SK-N-SH (cell line): ENCODE results near the gene SNX20. TPM values are rescaled to one million over a fixed set of nuclear protein-coding genes. Genes with fewer than 3 reads are reported as not detected.

Experiments used
- CTCF ChIA-PET: fragments of 300-600, 350-600 bp; formaldehyde crosslinking; extraction: SDS; loops from one replicate; lab custom pipeline; 2021; lab: Yijun Ruan, JAX
- POLR2A ChIA-PET: fragments of 350-600 bp; sonication (Branson Sonifier 250); formaldehyde crosslinking; extraction: SDS; loops from one replicate; lab custom pipeline; 2020; ENCODE audit warnings: antibody characterized with exemption, inconsistent platforms; lab: Yijun Ruan, JAX
- DNase-seq: peaks from one replicate; pipeline ENCODE4 v3.0.0; 2012
- H2AFZ ChIP-seq: fragments of 200-600 bp; sonication (generic); 2 replicates; pipeline ENCODE4 v1.8.1; 2016; ENCODE audit warnings: antibody characterized with exemption, mild to moderate bottlenecking, low read depth
- H3F3A ChIP-seq: fragments of 200-600 bp; sonication (generic); replicated peaks from 2 replicates; pipeline ENCODE3; 2016; ENCODE audit warnings: antibody characterized with exemption, mild to moderate bottlenecking; ENCODE audit not compliant: insufficient read depth
- H3K27ac ChIP-seq, 2 experiments: fragments of 200-500 bp in 1 of 2; fragments of 200-600 bp in 1 of 2; sonication (Bioruptor generic) in 1 of 2; sonication (generic), shearing (Covaris generic) in 1 of 2; 2 replicates each; pipeline versions ENCODE4 v1.5.1 to v1.6.1; 2014 to 2016; ENCODE audit warnings: low read depth in 2 of 2, inconsistent platforms in 1 of 2, low read length in 1 of 2, mild to moderate bottlenecking in 1 of 2, mixed read lengths in 1 of 2
- H3K27me3 ChIP-seq: fragments of 200-600 bp; sonication (generic), shearing (Covaris generic); 2 replicates; pipeline ENCODE4 v1.6.1; 2016; ENCODE audit warnings: mixed run types; ENCODE audit not compliant: insufficient read depth
- H3K36me3 ChIP-seq, 2 experiments: fragments of 200-500 bp in 1 of 2; fragments of 200-600 bp in 1 of 2; sonication (Bioruptor generic) in 1 of 2; sonication (generic) in 1 of 2; replicated peaks in 1 of 2; 2 replicates each; pipeline versions ENCODE3 to v1.5.1; 2014 to 2016; ENCODE audit warnings: low read length in 1 of 2, mild to moderate bottlenecking in 1 of 2; ENCODE audit not compliant: insufficient read depth in 2 of 2, control insufficient read depth in 1 of 2
- H3K4me1 ChIP-seq, 2 experiments: fragments of 200-500 bp in 1 of 2; fragments of 200-600 bp in 1 of 2; sonication (Bioruptor generic) in 1 of 2; sonication (generic), shearing (Covaris generic) in 1 of 2; 2 replicates each; pipeline versions ENCODE4 v1.5.1 to v1.6.1; 2014 to 2016; ENCODE audit warnings: low read depth in 1 of 2, low read length in 1 of 2, mixed run types in 1 of 2; ENCODE audit not compliant: insufficient read depth in 2 of 2, control insufficient read depth in 1 of 2
- H3K4me2 ChIP-seq: fragments of 200-600 bp; sonication (generic), shearing (Covaris generic); 2 replicates; pipeline ENCODE4 v1.6.1; 2017; ENCODE audit warnings: mixed run types
- H3K4me3 ChIP-seq, 2 experiments: fragments of 200-500 bp in 1 of 2; fragments of 200-600 bp in 1 of 2; sonication (Bioruptor generic) in 1 of 2; sonication (generic), shearing (Covaris generic) in 1 of 2; 2 replicates each; pipeline versions ENCODE4 v1.5.1 to v1.8.1; 2014 to 2016; ENCODE audit warnings: low read depth in 2 of 2, inconsistent platforms in 1 of 2, low read length in 1 of 2, mild to moderate bottlenecking in 1 of 2, mixed read lengths in 1 of 2, moderate library complexity in 1 of 2
- H3K79me2 ChIP-seq: fragments of 200-600 bp; sonication (generic); 2 replicates; pipeline ENCODE4 v1.8.1; 2017; ENCODE audit warnings: mild to moderate bottlenecking; ENCODE audit not compliant: insufficient read depth
- H3K9ac ChIP-seq: fragments of 200-600 bp; sonication (generic); 2 replicates; pipeline ENCODE4 v1.6.1; 2017; ENCODE audit warnings: mixed run types
- H3K9me2 ChIP-seq: fragments of 200-600 bp; sonication (generic); 2 replicates; pipeline ENCODE4 v1.6.1; 2017; ENCODE audit warnings: mixed run types
- H3K9me3 ChIP-seq: fragments of 200-600 bp; sonication (generic); 2 replicates; pipeline ENCODE4 v1.6.1; 2017; ENCODE audit warnings: mixed run types, mild to moderate bottlenecking, moderate library complexity
- H4K20me1 ChIP-seq: fragments of 200-600 bp; sonication (generic); 2 replicates; pipeline ENCODE4 v1.6.1; 2017; ENCODE audit warnings: mild to moderate bottlenecking, mixed run types; ENCODE audit not compliant: insufficient read depth
- CHD2 ChIP-seq: fragments of 150-350 bp; IDR thresholded peaks from 2 replicates; pipeline ENCODE4 v1.6.1; 2018; ENCODE audit warnings: low read length; ENCODE audit not compliant: partially characterized antibody
- CTCF ChIP-seq: fragments of 200-600 bp; sonication (generic); IDR thresholded peaks from 2 replicates; pipeline ENCODE4 v1.6.1; 2017; ENCODE audit warnings: antibody characterized with exemption, mild to moderate bottlenecking, moderate library complexity
- ELF1 ChIP-seq: IDR thresholded peaks from 2 replicates; pipeline ENCODE4 v1.4.0; 2012
- EZH2phosphoT487 ChIP-seq: fragments of 200-600 bp; sonication (generic); IDR thresholded peaks from 2 replicates; pipeline ENCODE4 v1.6.1; 2017; ENCODE audit warnings: low read depth, mixed run types, mild to moderate bottlenecking, antibody characterized with exemption, moderate library complexity, borderline replicate concordance
- FOXJ3 ChIP-seq: sonication (generic); formaldehyde crosslinking; IDR thresholded peaks from 2 replicates; pipeline ENCODE4 v1.5.1; 2020; ENCODE audit warnings: mild to moderate bottlenecking, missing genetic modification reagents
- IRF3 ChIP-seq: fragments of 150-350 bp; IDR thresholded peaks from 2 replicates; pipeline ENCODE4 v1.6.1; 2016; ENCODE audit warnings: mild to moderate bottlenecking, low read depth, low read length
- JUND ChIP-seq: IDR thresholded peaks from 2 replicates; pipeline ENCODE4 v1.4.0; 2012
- MEF2A ChIP-seq: IDR thresholded peaks from 2 replicates; pipeline ENCODE4 v1.4.0; 2012; ENCODE audit warnings: low read depth, borderline replicate concordance
- POLR2AphosphoS5 ChIP-seq: IDR thresholded peaks from 2 replicates; pipeline ENCODE4 v1.6.1; 2012; ENCODE audit warnings: low read depth, low read length
- RAD21 ChIP-seq: IDR thresholded peaks from 2 replicates; pipeline ENCODE4 v1.6.1; 2012; ENCODE audit warnings: mild to moderate bottlenecking, low read length
- RCOR1 ChIP-seq: fragments of 150-350 bp; IDR thresholded peaks from 2 replicates; pipeline ENCODE4 v1.6.1; 2017; ENCODE audit warnings: antibody characterized with exemption, low read length
- RXRA ChIP-seq: IDR thresholded peaks from 2 replicates; pipeline ENCODE4 v1.4.0; 2012; ENCODE audit warnings: low read depth, mild to moderate bottlenecking, borderline replicate concordance
- TAF1 ChIP-seq: IDR thresholded peaks from 2 replicates; pipeline ENCODE4 v1.6.1; 2012; ENCODE audit warnings: low read depth, mild to moderate bottlenecking, low read length, moderate library complexity, borderline replicate concordance
- TCF12 ChIP-seq: IDR thresholded peaks from 2 replicates; pipeline ENCODE4 v1.4.0; 2012
- YY1 ChIP-seq: IDR thresholded peaks from 2 replicates; pipeline ENCODE4 v1.4.0; 2012; ENCODE audit warnings: low read depth, mild to moderate bottlenecking
- WGBS: methylation state at CpG from one replicate; pipeline ENCODE4 v1.1.6; 2017; ENCODE audit warnings: low lambda C conversion rate; 5-methylcytosine and 5-hydroxymethylcytosine counted together
- polyA plus RNA-seq, 3 experiments: library from polyadenylated mRNA; depleted of rRNA; stranded (reverse); fragments of >200 nt; gene quantifications; 2 replicates each; pipeline ENCODE4 v1.2.3, GENCODE V29; 2012
- TF ChIP-seq, protein P1 (sequence below): IDR thresholded peaks from 2 replicates; pipeline ENCODE4 v1.6.1; 2012; ENCODE audit warnings: mild to moderate bottlenecking, low read depth, low read length, moderate library complexity

The SNX20 gene
- polyA plus RNA-seq, 1 of the 3 experiments (the other 2 are of a cell fraction): not detected

- Histone ChIP-seq H3K9me3 (no peaks in the 10 kb centered on the region), H3K36me3 (no peaks in the 10 kb centered on the region), H3K4me2 (no peak overlapping the region), H3K27me3 (no peaks in the 10 kb centered on the region), H3K27ac (no peak overlapping the region), H3K4me3 (no peak overlapping the region), H2AFZ (no peak overlapping the region), H3K4me1 (peaks cover 0 to 3% of the 10 kb centered on the region in 2 experiments; a peak in 1 of 4 replicates), H3K79me2 (no peaks in the 10 kb centered on the region), H3K9ac (no peak overlapping the region), H3K9me2 (no peaks in the 10 kb centered on the region), H3F3A (no peaks in the 10 kb centered on the region), H4K20me1 (no peaks in the 10 kb centered on the region)
- POLR2A ChIA-PET: no interaction called here
- TF ChIP-seq YY1 (no peak), TAF1 (no peak), MEF2A (no peak), RCOR1 (no peak), ELF1 (no peak), JUND (no peak)
- CTCF ChIA-PET: interaction anchor here (1.1 kb wide), 1 partner anchor 57 kb away, joined by 3 read pairs; no protein-coding TSS in a partner anchor
- DNase-seq: no peak
- WGBS: 52% methylated on average over 2 of the region's 2 CpGs
Observed at GRCh38 chr16:50722960-50723359, 41.8 kb upstream of the SNX20 start.

- H3K9ac ChIP-seq: no peak overlapping the region
- no peaks in the 10 kb centered on the region for H4K20me1 ChIP-seq
- no peak overlapping the region for H3K27ac ChIP-seq
- no peak overlapping the region for H3K4me2 ChIP-seq
- no peaks in the 10 kb centered on the region for H3F3A ChIP-seq
- H3K27me3 ChIP-seq: no peaks in the 10 kb centered on the region
- H3K4me3 ChIP-seq: no peak overlapping the region
- DNase-seq: no peak
- H3K79me2 ChIP-seq: no peaks in the 10 kb centered on the region
- no peaks in the 10 kb centered on the region for H3K9me2 ChIP-seq
- ChIA-PET POLR2A (no interaction called here), CTCF (interaction anchor here (1.0 kb wide), 1 partner anchor 57 kb away, joined by 3 read pairs; no protein-coding TSS in a partner anchor)
- H3K4me1 ChIP-seq: peaks cover 0 to 3% of the 10 kb centered on the region in 2 experiments; a peak in 1 of 4 replicates
- no peaks in the 10 kb centered on the region for H3K36me3 ChIP-seq
- WGBS: 14% methylated on average over 1 of the region's 1 CpG
- H2AFZ ChIP-seq: no peak overlapping the region
- H3K9me3 ChIP-seq: no peaks in the 10 kb centered on the region
- TF ChIP-seq JUND (no peak), CTCF (no peak), TAF1 (no peak), IRF3 (no peak), FOXJ3 (no peak), YY1 (no peak), POLR2AphosphoS5 (no peak), EZH2phosphoT487 (no peak), RXRA (no peak), TCF12 (no peak), ELF1 (no peak), CHD2 (no peak), RAD21 (no peak)
- TF ChIP-seq, protein P1, sequence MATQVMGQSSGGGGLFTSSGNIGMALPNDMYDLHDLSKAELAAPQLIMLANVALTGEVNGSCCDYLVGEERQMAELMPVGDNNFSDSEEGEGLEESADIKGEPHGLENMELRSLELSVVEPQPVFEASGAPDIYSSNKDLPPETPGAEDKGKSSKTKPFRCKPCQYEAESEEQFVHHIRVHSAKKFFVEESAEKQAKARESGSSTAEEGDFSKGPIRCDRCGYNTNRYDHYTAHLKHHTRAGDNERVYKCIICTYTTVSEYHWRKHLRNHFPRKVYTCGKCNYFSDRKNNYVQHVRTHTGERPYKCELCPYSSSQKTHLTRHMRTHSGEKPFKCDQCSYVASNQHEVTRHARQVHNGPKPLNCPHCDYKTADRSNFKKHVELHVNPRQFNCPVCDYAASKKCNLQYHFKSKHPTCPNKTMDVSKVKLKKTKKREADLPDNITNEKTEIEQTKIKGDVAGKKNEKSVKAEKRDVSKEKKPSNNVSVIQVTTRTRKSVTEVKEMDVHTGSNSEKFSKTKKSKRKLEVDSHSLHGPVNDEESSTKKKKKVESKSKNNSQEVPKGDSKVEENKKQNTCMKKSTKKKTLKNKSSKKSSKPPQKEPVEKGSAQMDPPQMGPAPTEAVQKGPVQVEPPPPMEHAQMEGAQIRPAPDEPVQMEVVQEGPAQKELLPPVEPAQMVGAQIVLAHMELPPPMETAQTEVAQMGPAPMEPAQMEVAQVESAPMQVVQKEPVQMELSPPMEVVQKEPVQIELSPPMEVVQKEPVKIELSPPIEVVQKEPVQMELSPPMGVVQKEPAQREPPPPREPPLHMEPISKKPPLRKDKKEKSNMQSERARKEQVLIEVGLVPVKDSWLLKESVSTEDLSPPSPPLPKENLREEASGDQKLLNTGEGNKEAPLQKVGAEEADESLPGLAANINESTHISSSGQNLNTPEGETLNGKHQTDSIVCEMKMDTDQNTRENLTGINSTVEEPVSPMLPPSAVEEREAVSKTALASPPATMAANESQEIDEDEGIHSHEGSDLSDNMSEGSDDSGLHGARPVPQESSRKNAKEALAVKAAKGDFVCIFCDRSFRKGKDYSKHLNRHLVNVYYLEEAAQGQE: no peak
Observed at GRCh38 chr16:50722405-50722737, 41.3 kb upstream of the SNX20 start.
